Measurements from ENCODE around the gene ASAP3. TPM values are rescaled to one million over a fixed set of nuclear protein-coding genes. Genes with fewer than 3 reads are reported as not detected.

ASAP3 gene
- polyA plus RNA-seq, 1 experiment = 33.9 TPM

DNA sequence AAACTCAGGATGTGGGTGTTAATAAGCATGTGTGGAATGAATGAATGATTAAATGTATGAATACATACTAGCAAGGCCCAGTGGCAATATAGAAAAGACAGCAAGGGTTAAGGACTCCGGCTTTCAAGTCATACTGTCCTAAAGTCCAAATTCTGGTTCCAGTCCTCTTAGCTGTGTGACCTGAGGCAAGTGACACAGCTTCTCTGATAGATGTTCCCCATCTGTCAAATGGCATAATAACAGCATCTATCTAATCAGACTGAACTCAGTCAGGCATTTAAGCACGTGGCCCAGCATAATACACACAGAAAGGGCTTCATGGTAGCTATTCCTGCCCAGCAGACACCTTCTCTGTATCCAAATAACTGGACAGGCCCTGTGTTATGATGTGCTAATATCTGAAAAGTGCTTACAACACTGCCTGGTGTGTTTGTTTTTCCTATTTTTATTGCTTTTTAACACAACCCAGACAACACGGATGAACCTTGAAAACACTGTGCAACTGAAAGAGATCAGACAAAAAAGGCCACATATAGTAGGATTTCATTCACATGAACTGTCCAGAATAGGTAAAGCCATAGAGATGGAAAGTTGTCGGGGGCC lies 12.4 kb downstream of the ASAP3 start:
- ChIA-PET CTCF (no interaction called here), POLR2A (no interaction called here)
- H3K36me3 ChIP-seq (ENCODE audit: control insufficient read depth, insufficient read depth, low read length) = no peaks in the 10 kb centered on the region; the same call in 1 of the 2 replicates
- no peaks in the 10 kb centered on the region for H3K27me3 ChIP-seq (ENCODE audit: control insufficient read depth, insufficient read depth, low read length)
- TF ChIP-seq, protein P1, sequence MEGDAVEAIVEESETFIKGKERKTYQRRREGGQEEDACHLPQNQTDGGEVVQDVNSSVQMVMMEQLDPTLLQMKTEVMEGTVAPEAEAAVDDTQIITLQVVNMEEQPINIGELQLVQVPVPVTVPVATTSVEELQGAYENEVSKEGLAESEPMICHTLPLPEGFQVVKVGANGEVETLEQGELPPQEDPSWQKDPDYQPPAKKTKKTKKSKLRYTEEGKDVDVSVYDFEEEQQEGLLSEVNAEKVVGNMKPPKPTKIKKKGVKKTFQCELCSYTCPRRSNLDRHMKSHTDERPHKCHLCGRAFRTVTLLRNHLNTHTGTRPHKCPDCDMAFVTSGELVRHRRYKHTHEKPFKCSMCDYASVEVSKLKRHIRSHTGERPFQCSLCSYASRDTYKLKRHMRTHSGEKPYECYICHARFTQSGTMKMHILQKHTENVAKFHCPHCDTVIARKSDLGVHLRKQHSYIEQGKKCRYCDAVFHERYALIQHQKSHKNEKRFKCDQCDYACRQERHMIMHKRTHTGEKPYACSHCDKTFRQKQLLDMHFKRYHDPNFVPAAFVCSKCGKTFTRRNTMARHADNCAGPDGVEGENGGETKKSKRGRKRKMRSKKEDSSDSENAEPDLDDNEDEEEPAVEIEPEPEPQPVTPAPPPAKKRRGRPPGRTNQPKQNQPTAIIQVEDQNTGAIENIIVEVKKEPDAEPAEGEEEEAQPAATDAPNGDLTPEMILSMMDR (IDR thresholded peaks at IDR 0.05; ENCODE audit: insufficient read depth, low read depth, low read length) = no peak
- no peak for DNase-seq (ENCODE audit: low read depth)
- H3K4me3 ChIP-seq (ENCODE audit: low read depth, low read length) = no peak overlapping the region

DNA sequence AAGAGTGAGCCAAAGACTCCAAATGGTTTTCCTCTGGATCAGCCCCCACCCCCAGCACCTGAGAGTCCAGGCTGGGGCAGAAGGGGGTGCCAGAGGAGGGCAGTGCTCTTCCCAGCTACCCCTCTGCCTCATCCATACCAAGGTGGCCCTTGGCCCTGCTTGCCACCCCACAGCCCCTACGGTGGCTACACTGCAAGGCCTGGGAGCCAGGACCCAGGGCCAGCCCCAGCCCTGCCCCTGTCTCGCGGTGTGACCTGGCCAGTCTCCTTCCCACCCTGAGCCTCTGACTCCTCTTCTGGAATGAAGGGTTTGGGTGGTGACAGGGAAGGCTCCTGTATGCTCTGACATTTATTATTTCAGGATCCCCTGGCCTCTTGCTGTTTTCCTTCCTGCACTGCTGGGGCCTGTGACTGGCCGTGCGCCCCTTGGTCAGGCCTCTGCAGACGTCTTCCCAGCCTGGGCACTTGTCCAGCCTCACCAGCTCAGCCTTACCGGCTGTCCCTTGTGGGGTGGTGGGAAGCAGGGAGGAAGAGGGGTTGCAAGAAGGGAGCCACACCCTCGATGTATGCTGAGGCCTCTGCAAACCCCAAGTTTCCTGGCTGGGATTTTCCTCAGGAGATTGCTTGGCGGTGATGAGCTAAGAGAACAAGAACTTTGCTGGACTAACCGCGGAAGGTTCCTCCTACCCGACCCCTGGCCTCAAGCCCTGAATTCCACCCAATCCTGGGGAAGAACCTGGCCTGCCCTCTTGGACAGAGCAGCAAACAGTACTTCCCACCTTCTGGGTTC lies 13.5 kb downstream of the ASAP3 start:
- no peaks in the 10 kb centered on the region; the same call in 1 of the 2 replicates for H3K36me3 ChIP-seq (ENCODE audit: control insufficient read depth, insufficient read depth, low read length)
- TF ChIP-seq, protein P1 (IDR thresholded peaks at IDR 0.05; ENCODE audit: insufficient read depth, low read depth, low read length) = no peak
- POLR2A ChIA-PET = no interaction called here
- H3K4me3 ChIP-seq (ENCODE audit: low read depth, low read length) = no peak overlapping the region
- CTCF ChIA-PET = no interaction called here
- no peak for DNase-seq (ENCODE audit: low read depth)
- no peaks in the 10 kb centered on the region for H3K27me3 ChIP-seq (ENCODE audit: control insufficient read depth, insufficient read depth, low read length)

DNA sequence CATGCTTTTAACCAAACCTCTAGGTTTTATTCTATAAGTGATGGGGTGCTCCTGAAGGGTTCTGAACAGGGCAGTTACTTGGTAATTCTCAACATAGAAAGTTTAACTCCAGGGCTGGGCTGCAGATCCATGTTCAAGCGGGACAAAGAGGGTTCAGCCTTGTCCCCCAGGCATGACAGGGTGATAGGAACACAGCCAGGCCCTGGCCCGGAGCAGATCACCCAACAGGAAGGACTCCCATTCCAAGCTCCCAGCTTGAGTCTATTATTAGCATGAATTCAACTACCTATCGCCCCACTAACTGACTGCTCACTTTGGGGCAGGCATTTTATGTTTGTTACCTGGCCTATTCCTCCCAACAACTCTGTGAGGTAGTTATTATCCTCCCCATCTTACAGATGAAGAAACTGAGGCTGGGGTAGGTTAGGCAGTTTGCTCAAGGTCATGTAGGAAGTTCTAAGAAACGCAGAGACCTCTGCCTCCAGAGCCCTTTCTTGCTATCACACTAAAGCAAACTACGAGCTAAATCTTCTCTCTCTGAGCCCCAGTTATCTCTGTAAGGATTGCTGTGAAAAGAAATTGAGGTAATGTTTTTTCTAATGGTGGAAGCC lies 14.5 kb downstream of the ASAP3 start:
- CTCF ChIA-PET = no interaction called here

DNA sequence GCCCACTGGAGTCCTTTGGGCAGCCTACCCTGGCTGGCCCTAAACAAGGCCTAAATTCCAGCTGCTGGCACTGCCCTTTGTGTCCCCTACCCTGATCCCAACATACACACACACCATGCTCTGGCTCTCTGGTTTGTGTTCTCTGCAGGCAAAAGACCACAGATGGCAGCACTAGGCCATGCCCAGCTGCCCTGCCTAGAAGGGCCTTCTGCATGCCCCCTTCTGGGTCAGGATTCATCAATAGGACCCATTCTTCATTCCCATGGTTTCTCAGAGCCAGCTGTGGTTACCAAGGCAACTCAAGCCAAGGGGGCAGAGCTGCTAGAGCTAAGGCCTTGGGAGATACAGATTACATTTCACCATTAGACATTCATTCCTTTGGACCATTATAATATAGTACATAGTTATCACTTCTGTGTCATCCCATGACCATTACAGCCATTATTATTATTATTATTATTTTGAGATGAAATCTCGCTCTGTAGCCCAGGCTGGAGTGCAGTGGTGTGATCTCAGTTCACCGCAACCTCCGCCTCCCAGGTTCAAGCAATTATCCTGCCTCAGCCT lies 17.5 kb downstream of the ASAP3 start:
- CTCF ChIA-PET = no interaction called here
- no peak for DNase-seq (ENCODE audit: low read depth)
- POLR2A ChIA-PET = no interaction called here
- H3K4me3 ChIP-seq (ENCODE audit: low read depth, low read length) = no peak overlapping the region
- H3K36me3 ChIP-seq (ENCODE audit: control insufficient read depth, insufficient read depth, low read length) = no peaks in the 10 kb centered on the region; the same call in 1 of the 2 replicates
- TF ChIP-seq, protein P1 (IDR thresholded peaks at IDR 0.05; ENCODE audit: insufficient read depth, low read depth, low read length) = no peak
- H3K27me3 ChIP-seq (ENCODE audit: control insufficient read depth, insufficient read depth, low read length) = no peaks in the 10 kb centered on the region

More for the DNA sequence above, 14.5 kb downstream of the ASAP3 start:
- TF ChIP-seq, protein P1 (IDR thresholded peaks at IDR 0.05; ENCODE audit: insufficient read depth, low read depth, low read length) = no peak
- no peak overlapping the region for H3K4me3 ChIP-seq (ENCODE audit: low read depth, low read length)
- H3K27me3 ChIP-seq (ENCODE audit: control insufficient read depth, insufficient read depth, low read length) = no peaks in the 10 kb centered on the region
- H3K36me3 ChIP-seq (ENCODE audit: control insufficient read depth, insufficient read depth, low read length) = no peaks in the 10 kb centered on the region; the same call in 1 of the 2 replicates
- POLR2A ChIA-PET = no interaction called here
- DNase-seq (ENCODE audit: low read depth) = no peak

DNA sequence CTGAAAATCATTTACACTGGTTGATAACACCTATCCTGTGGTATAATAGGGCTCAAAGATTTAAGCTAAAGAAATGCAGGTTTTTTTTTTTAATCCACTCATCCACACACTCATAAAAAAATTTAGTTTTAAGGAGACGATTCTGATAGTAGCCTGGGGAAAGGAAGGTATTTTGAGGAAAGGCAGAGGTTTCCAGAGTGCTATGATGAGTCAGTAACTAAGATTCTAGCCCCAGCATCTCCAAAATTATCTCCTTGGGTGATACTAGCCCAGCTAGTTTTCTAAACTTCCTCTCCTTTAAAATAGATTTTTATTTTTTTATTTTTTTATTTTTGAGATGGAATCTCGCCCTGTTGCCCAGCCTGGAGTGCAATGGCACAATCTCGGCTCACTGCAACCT lies 20.7 kb downstream of the ASAP3 start:
- ChIA-PET CTCF (no interaction called here), POLR2A (no interaction called here)
- H3K4me3 ChIP-seq (ENCODE audit: low read depth, low read length) = no peak overlapping the region
- no peaks in the 10 kb centered on the region for H3K36me3 ChIP-seq (ENCODE audit: control insufficient read depth, insufficient read depth, low read length)
- no peak for DNase-seq (ENCODE audit: low read depth)
- TF ChIP-seq, protein P1 (IDR thresholded peaks at IDR 0.05; ENCODE audit: insufficient read depth, low read depth, low read length) = no peak
- no peaks in the 10 kb centered on the region for H3K27me3 ChIP-seq (ENCODE audit: control insufficient read depth, insufficient read depth, low read length)

Measured in BJ (cell line).